ENCODE results near the gene SGCA. TPM values are rescaled to one million over a fixed set of nuclear protein-coding genes. Genes with fewer than 3 reads are reported as not detected.

The SGCA gene
- total RNA-seq, 2 experiments from 2014 or later: 0.57 to 1.1 TPM

GRCh38 chr17:50196036-50196435, 30.2 kb downstream of the SGCA start:
- H3K27ac ChIP-seq (ENCODE audit: low read depth, low read length, poor library complexity, severe bottlenecking): no peak overlapping the region
- H3K79me2 ChIP-seq (ENCODE audit: insufficient read depth, low read depth, low read length): no peaks in the 10 kb centered on the region
- peaks cover 8% of the 10 kb centered on the region for H3K4me1 ChIP-seq (ENCODE audit: insufficient read depth, low read length, poor library complexity, severe bottlenecking)
- intact Hi-C loops (cut with micrococcal nuclease; ENCODE audit: unreplicated experiment): no loop called here
- H2AFZ ChIP-seq (ENCODE audit: low read length): no peak overlapping the region
- H3K36me3 ChIP-seq (ENCODE audit: insufficient read depth, low read length): no peaks in the 10 kb centered on the region
- H4K20me1 ChIP-seq (ENCODE audit: insufficient read depth, low read length): no peaks in the 10 kb centered on the region; the same call in 1 of the 2 replicates
- H3K9me3 ChIP-seq (ENCODE audit: low read length): no peaks in the 10 kb centered on the region
- H3K4me2 ChIP-seq (ENCODE audit: low read length): no peak overlapping the region
- DNase-seq (ENCODE audit: low spot score): no peak
- TF ChIP-seq EZH2phosphoT487 (IDR thresholded peaks at IDR 0.05; ENCODE audit: borderline replicate concordance, low read depth, low read length): no peak
- TF ChIP-seq CTCF (conservative IDR thresholded peaks at IDR 0.05; ENCODE audit: low read length): no peak
- BruUV-seq (replicated peaks): no TSS peak
- CTCF ChIA-PET (ENCODE audit: unreplicated experiment): no interaction called here
- H3K9me2 ChIP-seq (ENCODE audit: insufficient read depth, low read length): no peaks in the 10 kb centered on the region
- no peak overlapping the region for H3K4me3 ChIP-seq (ENCODE audit: low read depth, low read length, poor library complexity, severe bottlenecking)
- POLR2A ChIA-PET: interaction anchor here (0.8 kb wide), 1 partner anchor 42 kb away, joined by 3 read pairs; no protein-coding TSS in a partner anchor

DNA sequence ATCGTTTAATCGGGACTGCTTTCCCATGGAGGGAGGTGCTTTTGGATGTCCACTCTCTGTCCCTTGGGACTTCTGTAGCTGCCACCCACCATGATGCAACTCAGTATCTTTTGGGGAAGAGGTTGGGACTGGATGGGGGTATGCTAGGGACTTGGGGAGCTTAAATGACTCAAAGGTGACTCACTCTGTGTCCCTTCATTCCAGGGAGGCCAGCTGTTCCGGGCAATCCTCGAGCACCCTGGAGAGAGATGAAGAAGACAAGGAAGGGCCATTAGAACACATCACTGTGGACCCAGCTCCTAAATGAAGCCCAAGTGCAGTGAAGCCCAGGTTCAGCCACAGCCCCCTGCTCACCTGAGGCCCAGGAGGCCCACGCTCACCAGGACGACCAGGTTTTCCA, 31.0 kb downstream of the SGCA start:
- no peak overlapping the region for H3K4me3 ChIP-seq (ENCODE audit: low read depth, low read length, poor library complexity, severe bottlenecking)
- no peak for DNase-seq (ENCODE audit: low spot score)
- no peak overlapping the region for H3K27ac ChIP-seq (ENCODE audit: low read depth, low read length, poor library complexity, severe bottlenecking)
- no peak for TF ChIP-seq CTCF (conservative IDR thresholded peaks at IDR 0.05; ENCODE audit: low read length)
- no peak for TF ChIP-seq EZH2phosphoT487 (IDR thresholded peaks at IDR 0.05; ENCODE audit: borderline replicate concordance, low read depth, low read length)
- no peaks in the 10 kb centered on the region for H3K9me3 ChIP-seq (ENCODE audit: low read length)
- ChIA-PET POLR2A (interaction anchor here (0.8 to 0.9 kb wide), 2 partner anchors 27 to 41 kb away, joined by 3 read pairs; no protein-coding TSS in a partner anchor), CTCF (ENCODE audit: unreplicated experiment) (interaction anchor here (0.7 to 1.3 kb wide), 2 partner anchors 9 to 27 kb away, joined by 4 to 9 read pairs; no protein-coding TSS in a partner anchor)
- no peaks in the 10 kb centered on the region for H3K79me2 ChIP-seq (ENCODE audit: insufficient read depth, low read depth, low read length)
- no TSS peak for BruUV-seq (replicated peaks)
- no peak overlapping the region for H3K4me2 ChIP-seq (ENCODE audit: low read length)
- H3K4me1 ChIP-seq (ENCODE audit: insufficient read depth, low read length, poor library complexity, severe bottlenecking): peaks cover 8% of the 10 kb centered on the region
- no peaks in the 10 kb centered on the region; the same call in 1 of the 2 replicates for H4K20me1 ChIP-seq (ENCODE audit: insufficient read depth, low read length)
- H2AFZ ChIP-seq (ENCODE audit: low read length): no peak overlapping the region
- no peaks in the 10 kb centered on the region for H3K9me2 ChIP-seq (ENCODE audit: insufficient read depth, low read length)
- no peaks in the 10 kb centered on the region for H3K36me3 ChIP-seq (ENCODE audit: insufficient read depth, low read length)
- intact Hi-C loops (cut with micrococcal nuclease; ENCODE audit: unreplicated experiment): no loop called here

GRCh38 chr17:50198026-50198669, 32.3 kb downstream of the SGCA start:
- peak; percentile 60 for DNase-seq (ENCODE audit: low spot score)
- TF ChIP-seq CTCF (conservative IDR thresholded peaks at IDR 0.05; ENCODE audit: low read length) (peak; percentile 81), EZH2phosphoT487 (IDR thresholded peaks at IDR 0.05; ENCODE audit: borderline replicate concordance, low read depth, low read length) (no peak)
- intact Hi-C loops (cut with micrococcal nuclease; ENCODE audit: unreplicated experiment): loop anchor here (1.0 kb wide), 1 partner anchor 29 kb away; no protein-coding TSS in a partner anchor
- Histone ChIP-seq H3K4me3 (ENCODE audit: low read depth, low read length, poor library complexity, severe bottlenecking) (no peak overlapping the region), H2AFZ (ENCODE audit: low read length) (no peak overlapping the region), H3K27ac (ENCODE audit: low read depth, low read length, poor library complexity, severe bottlenecking) (no peak overlapping the region), H3K9me3 (ENCODE audit: low read length) (no peaks in the 10 kb centered on the region), H3K79me2 (ENCODE audit: insufficient read depth, low read depth, low read length) (no peaks in the 10 kb centered on the region), H4K20me1 (ENCODE audit: insufficient read depth, low read length) (no peaks in the 10 kb centered on the region; the same call in 1 of the 2 replicates), H3K36me3 (ENCODE audit: insufficient read depth, low read length) (no peaks in the 10 kb centered on the region), H3K9me2 (ENCODE audit: insufficient read depth, low read length) (no peaks in the 10 kb centered on the region), H3K4me1 (ENCODE audit: insufficient read depth, low read length, poor library complexity, severe bottlenecking) (peaks cover 8% of the 10 kb centered on the region), H3K4me2 (ENCODE audit: low read length) (no peak overlapping the region)
- POLR2A ChIA-PET: no interaction called here
- no TSS peak for BruUV-seq (replicated peaks)
- CTCF ChIA-PET (ENCODE audit: unreplicated experiment): no interaction called here
